NCI-H1048 (cell line): ENCODE measurements around the gene PPP1CB.

ENCODE experiments used
- DNase-seq: peaks from one replicate; lab custom pipeline; 2025; lab: John Stamatoyannopoulos, UW

PPP1CB gene

DNA sequence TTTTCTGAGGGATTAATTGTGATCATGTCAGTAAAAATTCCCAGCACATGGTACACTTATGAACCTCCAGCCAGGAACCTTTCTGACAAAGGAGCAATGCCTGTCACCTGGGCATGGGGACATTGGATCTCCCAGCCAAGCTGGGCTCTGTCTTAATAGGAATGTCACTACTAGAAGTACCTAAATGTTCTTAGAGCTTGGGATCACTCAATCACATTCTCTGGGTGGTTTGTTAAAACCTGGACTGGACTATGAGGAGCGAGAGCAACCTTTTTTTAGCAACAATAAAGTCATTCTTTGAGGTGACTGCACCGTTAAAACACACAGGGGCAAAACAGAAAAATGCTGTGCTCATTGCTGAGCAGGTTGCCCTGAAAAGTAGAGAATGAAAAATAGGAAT lies 6.4 kb upstream of the PPP1CB start:
- DNase-seq = no peak

GRCh38 chr2:28745876-28746275 lies 5.8 kb upstream of the PPP1CB start:
- DNase-seq = no peak

DNA sequence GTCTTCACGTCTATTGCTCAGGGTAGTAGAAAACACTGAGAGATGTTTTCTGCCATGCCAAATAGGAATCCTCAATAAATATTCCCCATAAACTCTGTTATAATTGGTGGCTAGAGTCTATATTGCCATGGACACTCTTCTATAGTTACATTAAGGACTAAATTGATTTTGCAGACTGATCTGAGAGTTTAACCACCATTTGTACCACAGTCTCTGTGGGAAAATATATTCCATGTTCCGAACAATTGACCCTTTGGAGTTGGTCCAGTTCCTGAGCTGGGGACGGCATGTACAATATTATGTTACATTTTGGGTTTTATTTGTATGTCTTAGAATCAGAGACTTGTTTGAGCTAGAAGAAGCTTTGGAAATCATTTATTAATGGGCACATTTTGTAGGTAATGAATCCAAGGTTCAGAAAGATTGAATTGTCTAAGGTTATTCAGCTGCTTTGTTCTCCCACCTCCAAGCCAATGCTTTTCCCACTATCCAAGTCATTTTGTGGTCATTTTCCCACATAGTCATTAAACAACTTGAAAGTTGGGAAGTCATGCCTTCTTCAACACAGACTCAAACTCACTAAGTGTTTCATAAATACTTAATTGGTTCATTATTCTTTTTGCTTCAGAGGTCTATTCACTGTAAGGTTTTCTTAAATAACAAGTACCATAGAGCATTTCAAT lies 5.1 kb upstream of the PPP1CB start:
- DNase-seq = no peak

DNA sequence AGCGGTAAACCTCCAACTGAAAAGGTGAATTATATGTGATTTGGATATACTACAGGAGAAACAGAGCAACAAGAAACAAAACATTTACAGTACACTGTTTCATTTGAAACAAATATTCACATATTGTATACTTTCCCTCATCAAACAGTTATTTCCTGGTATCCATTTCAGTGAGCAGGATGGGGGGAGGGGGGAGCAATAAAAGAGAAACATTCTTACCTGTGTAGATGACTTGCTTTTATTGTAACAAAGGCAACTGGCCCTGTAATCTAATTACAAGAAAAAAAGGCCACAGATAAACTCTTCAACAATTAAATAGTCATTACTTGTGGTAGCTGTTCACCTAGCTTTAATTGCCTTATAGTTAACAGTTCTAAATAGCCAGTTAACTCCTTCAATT lies 3.9 kb upstream of the PPP1CB start:
- no peak for DNase-seq

- DNase-seq = no peak
Measured at GRCh38 chr2:28748176-28748575, 3.5 kb upstream of the PPP1CB start.

GRCh38 chr2:28748941-28749340 lies 2.7 kb upstream of the PPP1CB start:
- no peak for DNase-seq

DNA sequence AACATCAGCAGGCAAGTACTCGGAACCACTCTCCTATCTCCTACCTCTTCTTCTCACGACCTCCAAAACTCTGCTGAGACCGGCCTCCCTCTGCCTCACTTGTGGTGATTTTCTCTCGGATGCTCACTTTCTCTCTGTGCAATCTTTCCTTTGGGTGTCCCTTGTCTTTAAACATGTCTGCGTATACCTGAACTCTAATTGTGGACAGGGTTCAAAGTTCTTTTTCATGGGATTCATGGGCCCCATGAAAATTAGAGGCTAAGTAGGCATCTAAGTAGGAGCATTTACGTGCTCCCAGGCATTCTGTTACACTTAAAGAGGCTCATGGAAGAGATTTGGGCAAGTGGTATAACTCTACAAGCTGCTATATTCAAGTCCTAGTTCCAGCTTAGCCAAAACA lies 2.1 kb upstream of the PPP1CB start:
- no peak for DNase-seq

GRCh38 chr2:28750316-28751251 lies 1.0 kb upstream of the PPP1CB start:
- no peak for DNase-seq

- peak; percentile 80 for DNase-seq
Measured at GRCh38 chr2:28751956-28752630, 463 bp downstream of the PPP1CB start.

GRCh38 chr2:28752631-28753376 lies 1.2 kb downstream of the PPP1CB start:
- DNase-seq = no peak

- no peak for DNase-seq
Measured at GRCh38 chr2:28754321-28754720, 2.7 kb downstream of the PPP1CB start.

DNA sequence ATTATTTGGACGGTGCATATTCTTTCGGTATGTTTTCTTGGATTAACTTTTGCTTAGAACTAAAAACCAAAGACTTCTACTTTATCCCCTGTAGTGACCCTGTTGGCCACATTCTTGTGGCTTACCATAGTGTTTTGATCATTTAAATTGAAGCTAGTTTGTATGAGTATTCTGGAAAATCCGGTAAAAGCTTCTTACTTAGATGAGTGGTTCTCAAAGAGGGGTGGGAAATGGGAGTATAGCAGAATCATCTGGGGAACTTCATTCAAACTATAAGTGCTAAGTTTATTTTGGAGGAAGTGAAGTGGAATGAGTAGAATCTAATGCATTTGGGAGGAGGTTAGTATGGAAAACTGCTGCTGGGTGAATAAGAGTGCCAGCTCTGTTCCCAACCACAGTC lies 3.8 kb downstream of the PPP1CB start:
- DNase-seq = no peak

- no peak for DNase-seq
Measured at GRCh38 chr2:28758459-28758858, 6.8 kb downstream of the PPP1CB start.

DNA sequence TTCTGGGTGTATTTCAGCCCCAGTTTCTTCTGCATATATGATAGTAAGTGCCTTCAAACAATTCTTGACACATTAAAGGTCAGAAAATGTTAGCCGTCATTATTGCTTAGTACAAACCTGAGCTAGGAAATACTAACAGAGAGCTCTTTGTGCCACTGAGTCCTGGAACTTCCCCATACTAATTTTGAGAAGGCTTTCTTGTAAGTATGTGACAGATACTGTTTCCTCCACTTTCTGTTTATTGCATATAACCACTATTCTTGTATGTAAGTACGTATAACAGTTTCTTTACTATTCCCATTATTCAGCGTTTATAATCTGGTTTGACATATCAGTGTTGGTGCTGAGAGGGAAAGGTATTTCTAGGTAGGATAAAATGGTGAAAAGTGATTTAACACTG lies 9.8 kb downstream of the PPP1CB start:
- DNase-seq = no peak

DNA sequence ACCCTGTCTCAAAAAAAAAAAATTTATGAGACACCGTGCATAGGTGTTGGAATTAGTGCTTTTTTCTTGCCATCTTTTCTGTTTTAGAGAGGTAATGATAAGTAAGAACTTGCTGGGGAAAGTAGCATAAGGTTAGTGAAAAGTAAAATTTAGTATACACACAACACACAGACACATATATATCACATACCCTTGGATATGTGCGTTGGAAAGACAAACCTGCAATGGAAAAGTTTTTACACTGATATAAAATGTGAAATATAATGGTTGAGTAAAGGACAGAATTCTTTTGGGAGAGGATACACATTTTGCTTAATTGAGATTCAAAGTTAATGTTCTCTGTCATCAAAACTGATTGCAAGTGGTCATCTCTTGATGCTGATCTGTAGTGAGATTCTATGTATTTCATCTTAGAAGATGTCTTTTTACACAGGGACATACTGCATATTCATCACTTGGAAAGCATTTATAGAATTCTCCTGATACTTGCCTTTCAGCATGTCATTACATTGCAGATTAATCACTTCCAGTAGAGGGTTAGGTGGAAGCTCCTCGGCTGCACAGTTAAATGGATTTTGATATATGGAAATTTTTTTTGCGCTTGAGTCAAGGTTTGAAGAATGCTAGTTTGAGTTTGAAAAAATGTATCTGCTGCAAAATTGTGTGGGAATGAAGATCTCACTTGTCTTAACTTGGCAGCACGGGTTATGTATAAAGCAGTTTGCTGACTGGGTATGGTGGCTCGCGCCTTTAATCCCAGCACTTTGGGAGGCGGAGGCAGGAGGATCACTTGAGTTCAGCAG lies 13.5 kb downstream of the PPP1CB start:
- DNase-seq = no peak

DNA sequence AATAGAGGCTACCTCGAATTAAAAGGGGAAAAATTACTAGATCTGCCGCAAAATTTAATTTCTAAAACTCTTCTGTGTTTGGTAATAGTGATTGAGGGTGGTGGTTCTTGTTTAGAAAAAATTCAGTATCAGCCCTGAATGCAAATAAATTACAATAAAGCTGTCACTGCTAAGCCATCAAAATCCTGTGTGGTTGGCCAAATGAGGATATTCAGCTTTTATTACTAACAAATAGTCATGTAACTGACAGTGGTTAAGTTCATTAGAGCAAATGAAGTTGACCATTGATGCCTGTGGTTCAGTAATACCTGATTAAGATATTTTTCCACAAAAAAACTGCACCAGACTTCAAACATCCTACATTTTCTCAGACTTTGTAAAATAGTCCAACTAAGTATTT lies 14.4 kb downstream of the PPP1CB start:
- no peak for DNase-seq

- no peak for DNase-seq
Measured at GRCh38 chr2:28767337-28767736, 15.7 kb downstream of the PPP1CB start.

DNA sequence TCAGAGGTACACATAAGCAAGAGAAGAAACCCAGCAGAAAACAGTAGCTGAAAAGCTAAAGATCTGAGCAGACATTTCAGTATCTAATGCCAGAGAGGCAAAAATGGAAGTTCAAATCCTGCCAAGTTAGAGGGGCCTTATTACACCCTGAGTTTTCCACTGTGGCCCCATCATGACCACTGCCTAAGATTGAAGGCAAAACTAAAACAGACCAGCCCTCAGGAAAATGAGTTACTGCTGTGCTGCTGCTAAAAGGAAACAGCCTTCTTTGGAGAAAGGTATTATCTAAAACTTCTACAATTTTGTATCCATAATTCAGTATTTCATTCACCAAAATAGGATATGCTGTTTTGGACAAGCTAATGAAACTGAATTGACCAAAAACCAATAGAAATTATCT lies 16.8 kb downstream of the PPP1CB start:
- DNase-seq = no peak

DNA sequence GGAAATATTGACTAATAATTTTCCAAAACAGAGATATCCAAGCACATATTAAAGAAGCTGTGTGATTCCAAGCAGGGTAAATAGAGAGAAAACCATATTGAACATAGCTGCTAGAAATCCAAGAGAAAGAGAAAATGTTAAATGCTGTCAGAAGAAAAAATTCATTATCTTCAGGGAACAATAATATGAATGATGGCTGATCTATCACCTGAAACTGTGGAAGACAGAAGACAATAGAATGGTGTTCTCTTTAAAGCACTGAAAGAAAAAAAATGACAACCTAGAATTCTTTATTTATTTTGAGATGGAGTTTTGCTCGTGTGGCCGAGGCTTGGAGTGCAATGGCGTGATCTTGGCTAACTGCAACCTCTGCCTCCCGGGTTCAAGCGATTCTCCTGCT lies 17.3 kb downstream of the PPP1CB start:
- no peak for DNase-seq

- no peak for DNase-seq
Measured at GRCh38 chr2:28772351-28772750, 20.7 kb downstream of the PPP1CB start.

- DNase-seq = no peak
Measured at GRCh38 chr2:28776471-28776870, 24.8 kb downstream of the PPP1CB start.
